GM06990 (cell line): ENCODE data around the gene DYDC2.
"Not testable (repeated sequence)": the region's sequence is repeated elsewhere in the genome, so short reads cannot be mapped to it uniquely, and the experiment has no call there.

Experiments used
- DNase-seq: peaks from one replicate; pipeline ENCODE4 v3.0.0-alpha.2; 2011; ENCODE audit not compliant: insufficient read length; ENCODE audit errors: extremely low read depth
- H3K27me3 ChIP-seq: replicated peaks from 2 replicates; pipeline ENCODE4 v1.6.0; 2011; ENCODE audit warnings: low read length; ENCODE audit not compliant: control insufficient read depth, insufficient read depth
- H3K36me3 ChIP-seq: 2 replicates; pipeline ENCODE4 v1.5.1; 2011; ENCODE audit warnings: low read length; ENCODE audit not compliant: control insufficient read depth, insufficient read depth
- H3K4me3 ChIP-seq: replicated peaks from 2 replicates; pipeline ENCODE4 v1.5.1; 2011; ENCODE audit warnings: low read depth, mild to moderate bottlenecking, control low read depth, low read length
- CTCF ChIP-seq: IDR thresholded peaks from 2 replicates; pipeline ENCODE4 v1.5.1; 2011; ENCODE audit warnings: low read length, control low read depth, mild to moderate bottlenecking, inconsistent platforms; ENCODE audit not compliant: insufficient read depth, poor library complexity, severe bottlenecking

The DYDC2 gene

GRCh38 chr10:80413271-80413996, 56.9 kb downstream of the DYDC2 start:
- DNase-seq: no peak
- no peaks in the 10 kb centered on the region for H3K36me3 ChIP-seq
- TF ChIP-seq CTCF: no peak
- no peaks in the 10 kb centered on the region for H3K27me3 ChIP-seq
- no peak overlapping the region for H3K4me3 ChIP-seq

GRCh38 chr10:80414142-80414895, 57.7 kb downstream of the DYDC2 start:
- H3K36me3 ChIP-seq: no peaks in the 10 kb centered on the region
- H3K27me3 ChIP-seq: no peaks in the 10 kb centered on the region
- no peak overlapping the region for H3K4me3 ChIP-seq
- no peak for TF ChIP-seq CTCF
- DNase-seq: no peak

- Histone ChIP-seq H3K27me3 (no peaks in the 10 kb centered on the region), H3K36me3 (no peaks in the 10 kb centered on the region), H3K4me3 (no peak overlapping the region)
- no peak for TF ChIP-seq CTCF
- DNase-seq: no peak
These were observed 59.3 kb downstream of the DYDC2 start for GRCh38 chr10:80415734-80416478.

- H3K27me3 ChIP-seq: no peaks in the 10 kb centered on the region
- no peak overlapping the region for H3K4me3 ChIP-seq
- TF ChIP-seq CTCF: no peak
- no peaks in the 10 kb centered on the region for H3K36me3 ChIP-seq
- no peak for DNase-seq
These were observed 60.0 kb downstream of the DYDC2 start for GRCh38 chr10:80416479-80417098.

GRCh38 chr10:80417256-80417655, 60.7 kb downstream of the DYDC2 start:
- not testable (repeated sequence) for H3K27me3 ChIP-seq, DNase-seq, H3K4me3 ChIP-seq, H3K36me3 ChIP-seq
